GDM1 (cell line): ENCODE results near the gene GDF10.

Experiments used
- DNase-seq: peaks from one replicate; lab custom pipeline; 2025; lab: John Stamatoyannopoulos, UW

Gene GDF10

DNA sequence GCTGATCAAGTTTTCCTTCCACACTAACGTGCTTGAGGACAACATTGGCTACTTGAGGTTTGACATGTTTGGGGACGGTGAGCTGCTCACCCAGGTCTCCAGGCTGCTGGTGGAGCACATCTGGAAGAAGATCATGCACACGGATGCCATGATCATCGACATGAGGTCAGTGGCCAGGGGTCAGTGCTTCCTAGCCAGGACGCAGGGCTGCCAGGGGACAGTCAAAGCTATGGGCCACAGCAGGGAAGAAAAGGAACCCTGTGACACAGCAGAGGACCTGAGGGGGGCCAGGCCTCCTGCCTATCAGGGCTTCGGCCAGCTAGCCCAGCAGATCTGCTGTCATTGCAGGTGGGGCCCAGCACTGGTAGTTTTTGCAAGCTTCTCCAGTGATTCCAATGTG, 53.4 kb downstream of the GDF10 start:
- DNase-seq: no peak

DNA sequence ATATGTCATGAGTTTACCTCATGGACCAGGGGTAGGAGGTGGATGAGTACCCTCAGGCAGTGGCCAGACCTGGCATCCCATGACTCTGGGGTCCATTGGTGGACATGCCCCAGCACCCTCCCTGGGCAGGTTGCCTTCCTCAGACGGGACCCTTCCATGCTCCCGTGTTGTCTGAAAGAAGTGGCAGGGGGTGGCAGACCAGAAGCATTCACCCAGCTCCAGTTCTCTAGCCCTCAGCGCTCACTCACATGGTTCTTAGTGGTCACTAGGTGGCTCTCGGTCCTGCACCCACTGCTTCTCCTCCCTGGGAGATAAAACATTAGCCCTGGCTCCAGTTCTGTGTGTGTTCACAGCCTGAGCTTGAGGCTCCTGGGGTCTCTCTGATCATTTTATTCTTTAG, 54.2 kb downstream of the GDF10 start:
- no peak for DNase-seq

- no peak for DNase-seq
Measured at GRCh38 chr10:47354900-47355299, 54.9 kb downstream of the GDF10 start.

- no peak for DNase-seq
Measured at GRCh38 chr10:47356708-47357107, 56.7 kb downstream of the GDF10 start.

DNA sequence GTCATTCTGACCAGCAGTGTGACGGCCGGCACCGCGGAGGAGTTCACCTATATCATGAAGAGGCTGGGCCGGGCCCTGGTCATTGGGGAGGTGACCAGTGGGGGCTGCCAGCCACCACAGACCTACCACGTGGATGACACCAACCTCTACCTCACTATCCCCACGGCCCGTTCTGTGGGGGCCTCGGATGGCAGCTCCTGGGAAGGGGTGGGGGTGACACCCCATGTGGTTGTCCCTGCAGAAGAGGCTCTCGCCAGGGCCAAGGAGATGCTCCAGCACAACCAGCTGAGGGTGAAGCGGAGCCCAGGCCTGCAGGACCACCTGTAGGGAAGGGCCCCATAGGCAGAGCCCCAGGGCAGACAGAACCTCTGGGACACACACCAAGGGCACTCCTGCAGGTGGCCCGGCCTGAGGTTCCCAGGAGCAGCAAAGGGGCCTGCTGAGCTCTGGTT, 57.2 kb downstream of the GDF10 start:
- DNase-seq: no peak

GRCh38 chr10:47357911-47358310, 57.9 kb downstream of the GDF10 start:
- no peak for DNase-seq

DNA sequence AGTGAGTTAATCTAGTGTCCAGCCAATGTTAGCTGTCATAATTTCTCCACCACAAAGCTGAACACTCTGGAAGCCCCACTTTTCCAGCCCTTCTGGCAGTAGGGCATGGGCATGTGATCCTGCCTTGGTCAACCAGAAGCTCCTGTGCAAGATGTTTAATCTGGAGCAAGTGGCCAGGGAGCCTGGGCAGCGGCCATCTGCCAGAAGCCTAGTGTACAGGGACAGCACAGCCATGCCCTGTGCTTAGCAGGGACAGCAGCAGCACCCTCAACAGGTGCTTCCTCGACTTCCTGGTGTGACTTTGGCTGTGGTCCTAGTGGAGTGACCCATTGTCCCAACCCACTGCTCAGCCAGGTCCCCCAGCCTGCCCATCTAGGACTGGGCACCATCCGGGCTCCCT, 58.5 kb downstream of the GDF10 start:
- DNase-seq: no peak

DNA sequence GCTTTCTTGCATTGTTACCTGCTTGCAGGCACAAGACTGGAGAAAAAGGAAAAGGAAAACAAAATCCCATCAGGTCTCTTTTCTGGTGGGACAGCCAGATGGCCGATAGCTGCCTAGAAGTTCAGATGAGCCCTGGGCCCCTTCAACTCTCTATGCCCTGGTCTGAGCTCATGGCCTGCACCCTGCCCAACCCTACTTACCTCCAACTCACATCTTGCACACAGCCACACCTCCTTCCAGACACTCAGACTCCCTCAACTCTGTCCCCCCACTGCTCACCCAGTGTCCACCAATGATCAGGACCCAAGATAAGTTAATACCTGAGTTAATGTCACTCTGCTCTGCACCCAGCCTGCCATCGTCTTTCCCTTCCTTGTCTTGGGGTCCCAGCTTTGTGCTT, 59.1 kb downstream of the GDF10 start:
- DNase-seq: no peak

GRCh38 chr10:47359626-47360418, 59.8 kb downstream of the GDF10 start:
- DNase-seq: no peak

GRCh38 chr10:47360419-47361040, 60.5 kb downstream of the GDF10 start:
- DNase-seq: no peak

- DNase-seq: no peak
Measured at GRCh38 chr10:47361293-47361692, 61.3 kb downstream of the GDF10 start.

- DNase-seq: no peak
Measured at GRCh38 chr10:47362199-47362598, 62.2 kb downstream of the GDF10 start.
